ENCODE measurements around the gene ZFPM1.

ZFPM1 gene

GRCh38 chr16:88458773-88459235 is 5.7 kb downstream of the ZFPM1 start:
- H3K4me3 ChIP-seq (ENCODE audit: control insufficient read depth, low read depth, low read length): no peak overlapping the region
- no peak for TF ChIP-seq CTCF (conservative IDR thresholded peaks at IDR 0.05; ENCODE audit: control insufficient read depth, insufficient read depth, low read depth, low read length)
- no peak for DNase-seq (ENCODE audit: low read depth)

- no peak for TF ChIP-seq CTCF (conservative IDR thresholded peaks at IDR 0.05; ENCODE audit: control insufficient read depth, insufficient read depth, low read depth, low read length)
- H3K4me3 ChIP-seq (ENCODE audit: control insufficient read depth, low read depth, low read length): no peak overlapping the region
- no peak for DNase-seq (ENCODE audit: low read depth)
These were observed 6.4 kb downstream of the ZFPM1 start for GRCh38 chr16:88459366-88460073.

- no peak for TF ChIP-seq CTCF (conservative IDR thresholded peaks at IDR 0.05; ENCODE audit: control insufficient read depth, insufficient read depth, low read depth, low read length)
- H3K4me3 ChIP-seq (ENCODE audit: control insufficient read depth, low read depth, low read length): no peak overlapping the region
- DNase-seq (ENCODE audit: low read depth): no peak
These were observed 7.6 kb downstream of the ZFPM1 start for GRCh38 chr16:88460496-88461330.

GRCh38 chr16:88461331-88462269 is 8.5 kb downstream of the ZFPM1 start:
- TF ChIP-seq CTCF (conservative IDR thresholded peaks at IDR 0.05; ENCODE audit: control insufficient read depth, insufficient read depth, low read depth, low read length): no peak
- H3K4me3 ChIP-seq (ENCODE audit: control insufficient read depth, low read depth, low read length): no peak overlapping the region
- DNase-seq (ENCODE audit: low read depth): no peak

- no peak for TF ChIP-seq CTCF (conservative IDR thresholded peaks at IDR 0.05; ENCODE audit: control insufficient read depth, insufficient read depth, low read depth, low read length)
- H3K4me3 ChIP-seq (ENCODE audit: control insufficient read depth, low read depth, low read length): no peak overlapping the region
- DNase-seq (ENCODE audit: low read depth): no peak
These were observed 9.3 kb downstream of the ZFPM1 start for GRCh38 chr16:88462396-88462795.

GRCh38 chr16:88463411-88463810 is 10.3 kb downstream of the ZFPM1 start:
- no peak for TF ChIP-seq CTCF (conservative IDR thresholded peaks at IDR 0.05; ENCODE audit: control insufficient read depth, insufficient read depth, low read depth, low read length)
- DNase-seq (ENCODE audit: low read depth): no peak
- no peak overlapping the region for H3K4me3 ChIP-seq (ENCODE audit: control insufficient read depth, low read depth, low read length)

All from fibroblast of mammary gland (primary cell).